ENCODE measurements around the gene ZNF883. TPM values are rescaled to one million over a fixed set of nuclear protein-coding genes. Genes with fewer than 3 reads are reported as not detected.

Gene ZNF883
- total RNA-seq, 4 donors from 2014 or later, result 0.66 to 1.5 TPM; not detected in 2

- TF ChIP-seq CTCF (IDR thresholded peaks at IDR 0.05; ENCODE audit: low read depth), result no peak
These were observed 72.6 kb downstream of the ZNF883 start for GRCh38 chr9:112939418-112939817.

DNA sequence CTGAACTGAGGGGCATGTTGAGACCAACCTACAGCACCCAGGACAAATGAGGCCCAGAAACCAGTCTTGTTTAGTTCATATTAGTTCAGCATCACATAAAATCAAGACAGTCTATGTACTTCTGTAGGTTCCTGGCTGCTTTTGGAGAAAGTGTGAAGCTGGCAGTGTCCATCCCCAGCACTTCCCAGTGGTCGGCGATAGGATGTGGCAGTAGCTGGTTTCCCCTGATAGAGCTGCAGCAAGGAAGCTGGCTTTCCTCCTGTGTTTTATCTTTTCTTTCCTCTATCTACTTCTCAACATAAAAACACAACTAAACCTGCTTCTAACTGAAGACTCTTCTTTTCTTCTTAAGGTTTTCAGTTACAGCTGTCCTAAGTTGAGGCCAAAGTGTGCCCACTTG lies 78.3 kb downstream of the ZNF883 start:
- no peak for TF ChIP-seq CTCF (IDR thresholded peaks at IDR 0.05; ENCODE audit: low read depth)

DNA sequence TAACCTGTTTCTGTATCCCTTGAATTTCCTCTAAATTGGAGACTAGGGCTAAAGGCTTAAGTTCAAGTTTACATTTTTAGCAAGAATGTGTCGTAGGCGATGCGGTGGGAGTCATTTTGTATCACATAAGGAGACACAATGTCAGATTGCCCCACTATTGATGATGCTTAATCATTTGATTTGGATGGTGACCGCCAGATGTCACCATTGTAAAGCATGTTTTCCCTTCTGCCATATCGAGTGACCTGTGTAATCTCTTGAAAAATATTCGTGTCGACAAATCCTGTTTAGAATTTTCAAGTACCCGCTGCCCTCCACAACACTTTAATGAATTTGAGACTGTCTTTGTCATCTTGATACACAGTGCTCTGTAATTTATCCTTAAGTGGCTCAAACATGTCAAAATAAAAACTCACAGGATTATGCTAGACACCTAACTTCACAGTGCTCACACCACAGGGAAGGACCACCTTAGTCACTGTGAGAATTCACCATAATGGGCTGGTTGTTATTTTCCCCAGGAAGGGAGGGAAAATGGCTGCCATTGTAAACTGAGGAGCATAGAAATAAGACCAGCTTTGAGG lies 86.8 kb downstream of the ZNF883 start:
- no peak for TF ChIP-seq CTCF (IDR thresholded peaks at IDR 0.05; ENCODE audit: low read depth)

- no peak for TF ChIP-seq CTCF (IDR thresholded peaks at IDR 0.05; ENCODE audit: low read depth)
These were observed 90.4 kb downstream of the ZNF883 start for GRCh38 chr9:112921549-112921948.

- TF ChIP-seq CTCF (IDR thresholded peaks at IDR 0.05; ENCODE audit: low read depth), result no peak
These were observed 94.0 kb downstream of the ZNF883 start for GRCh38 chr9:112917987-112918362.

DNA sequence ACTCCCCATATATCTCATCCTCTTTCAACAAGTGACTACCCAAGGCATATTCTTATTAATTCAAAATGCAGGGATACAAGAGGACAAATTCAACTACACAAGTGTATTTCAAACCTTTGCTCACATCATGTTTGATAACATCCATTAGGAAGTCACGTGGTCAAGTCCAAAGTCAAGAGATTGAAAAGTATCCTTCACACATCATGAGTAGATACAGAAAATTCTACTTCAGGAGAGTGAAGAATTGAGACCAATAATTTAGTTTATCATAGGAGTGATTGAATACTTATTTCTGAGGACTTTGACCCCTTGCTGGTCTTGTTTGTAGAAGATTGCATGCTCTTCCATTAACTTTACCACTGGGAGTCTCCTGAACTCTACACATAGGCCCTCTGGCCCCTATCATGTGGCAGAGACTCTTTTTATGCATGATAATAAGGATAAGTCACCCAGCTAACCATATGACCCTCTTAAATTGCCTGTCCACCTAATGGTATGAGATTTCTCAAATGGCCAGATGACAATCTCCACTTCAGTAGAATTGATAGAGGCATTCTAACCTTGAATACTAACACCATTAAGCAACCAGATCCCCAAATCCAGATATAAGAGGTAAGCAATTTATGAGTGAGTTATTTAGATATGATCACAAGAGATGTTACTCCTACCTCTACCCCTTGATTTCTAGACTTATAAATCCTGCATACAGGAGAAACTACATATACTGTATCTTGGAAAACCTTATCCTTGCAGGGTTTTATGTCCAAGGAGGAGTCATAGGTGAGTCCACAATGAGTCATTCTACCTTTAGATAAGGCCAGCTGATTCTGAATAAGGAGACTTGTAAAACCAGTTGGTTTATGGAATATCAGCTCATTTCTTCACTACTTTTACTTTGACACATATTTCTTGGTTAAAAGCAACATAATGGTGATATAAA lies 94.7 kb downstream of the ZNF883 start:
- no peak for TF ChIP-seq CTCF (IDR thresholded peaks at IDR 0.05; ENCODE audit: low read depth)

GRCh38 chr9:112914524-112914923 lies 97.5 kb downstream of the ZNF883 start:
- no peak for TF ChIP-seq CTCF (IDR thresholded peaks at IDR 0.05; ENCODE audit: low read depth)
